Glutamatergic neuron (in vitro differentiated cells): ENCODE results near the gene SAT2. TPM values are rescaled to one million over a fixed set of nuclear protein-coding genes. Genes with fewer than 3 reads are reported as not detected.

ENCODE experiments used
- DNase-seq: peaks from one replicate; pipeline ENCODE4 v3.0.0; 2022
- H3K27ac Mint-ChIP-seq: one replicate; pipeline ENCODE4 v1.8.0; 2020; ENCODE audit warnings: mild to moderate bottlenecking, mixed read lengths, inconsistent platforms; ENCODE audit not compliant: unreplicated experiment
- H3K27me3 Mint-ChIP-seq: one replicate; pipeline ENCODE4 v1.8.0; 2020; ENCODE audit warnings: mild to moderate bottlenecking, moderate library complexity, mixed read lengths, inconsistent platforms; ENCODE audit not compliant: unreplicated experiment
- H3K36me3 Mint-ChIP-seq: one replicate; pipeline ENCODE4 v1.8.0; 2020; ENCODE audit warnings: mild to moderate bottlenecking, mixed read lengths, inconsistent platforms; ENCODE audit not compliant: unreplicated experiment
- H3K4me1 Mint-ChIP-seq: one replicate; pipeline ENCODE4 v1.8.0; 2020; ENCODE audit warnings: mild to moderate bottlenecking, low read depth, mixed read lengths, inconsistent platforms; ENCODE audit not compliant: unreplicated experiment
- H3K4me3 Mint-ChIP-seq: one replicate; pipeline ENCODE4 v1.8.0; 2020; ENCODE audit warnings: mild to moderate bottlenecking, mixed read lengths, inconsistent platforms; ENCODE audit not compliant: unreplicated experiment
- H3K9me3 Mint-ChIP-seq: one replicate; pipeline ENCODE4 v1.8.0; 2020; ENCODE audit warnings: mild to moderate bottlenecking, moderate library complexity, mixed read lengths, inconsistent platforms; ENCODE audit not compliant: unreplicated experiment
- total RNA-seq: library from RNA; stranded (reverse); fragmentation: NEBNext Ultra II Directional; extraction: Animal tissue kit (Norgen Biotek cat#: 25700); gene quantifications from one replicate; pipeline ENCODE4 v1.2.1, GENCODE V29; 2021; ENCODE audit not compliant: unreplicated experiment
- TF ChIP-seq, protein P1 (sequence below): fragments of 200-600 bp; sonication (generic); IDR thresholded peaks from one replicate; pipeline ENCODE4 v1.5.0; 2021; ENCODE audit not compliant: partially characterized antibody, unreplicated experiment

Gene SAT2
- total RNA-seq, 1 donor from 2014 or later, result 97.3 TPM

DNA sequence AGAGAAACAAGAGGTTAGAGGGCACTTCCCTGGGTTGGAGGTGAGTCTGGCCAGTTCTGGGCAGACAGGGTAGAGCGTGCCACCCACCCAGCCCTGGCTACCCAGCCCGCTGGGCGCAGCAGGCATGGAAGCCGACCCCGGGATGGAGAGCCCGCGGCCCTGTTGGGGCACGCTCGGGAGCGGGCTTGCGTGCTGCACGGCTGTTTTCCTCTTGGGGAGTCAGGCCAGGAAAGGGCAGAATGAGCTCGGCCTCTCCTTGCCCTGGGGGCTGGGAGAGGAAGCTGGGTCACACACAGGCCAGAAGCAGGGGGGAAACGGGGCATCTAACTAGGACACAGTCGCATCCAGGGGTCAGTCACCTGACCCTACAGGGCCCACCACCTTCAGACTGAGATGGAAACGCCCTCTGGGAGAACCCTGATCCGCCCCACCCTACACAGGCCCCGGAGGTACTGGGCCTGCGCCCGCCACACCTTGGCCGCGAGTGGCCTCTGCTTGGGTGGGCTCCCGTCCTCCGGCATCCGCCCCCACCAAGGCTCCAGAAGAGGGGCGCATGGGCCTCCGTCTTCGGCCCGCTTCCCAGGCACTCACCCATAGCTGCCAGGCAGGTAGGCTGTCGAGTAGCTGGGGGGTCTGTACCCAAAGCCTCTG, 38.9 kb downstream of the SAT2 start:
- Mint-ChIP-seq H3K4me1 (peaks cover 8% of the 10 kb centered on the region), H3K4me3 (no peak overlapping the region), H3K9me3 (peaks cover 11% of the 10 kb centered on the region), H3K27ac (no peak overlapping the region), H3K27me3 (peaks cover 13% of the 10 kb centered on the region), H3K36me3 (no peaks in the 10 kb centered on the region)
- TF ChIP-seq, protein P1, sequence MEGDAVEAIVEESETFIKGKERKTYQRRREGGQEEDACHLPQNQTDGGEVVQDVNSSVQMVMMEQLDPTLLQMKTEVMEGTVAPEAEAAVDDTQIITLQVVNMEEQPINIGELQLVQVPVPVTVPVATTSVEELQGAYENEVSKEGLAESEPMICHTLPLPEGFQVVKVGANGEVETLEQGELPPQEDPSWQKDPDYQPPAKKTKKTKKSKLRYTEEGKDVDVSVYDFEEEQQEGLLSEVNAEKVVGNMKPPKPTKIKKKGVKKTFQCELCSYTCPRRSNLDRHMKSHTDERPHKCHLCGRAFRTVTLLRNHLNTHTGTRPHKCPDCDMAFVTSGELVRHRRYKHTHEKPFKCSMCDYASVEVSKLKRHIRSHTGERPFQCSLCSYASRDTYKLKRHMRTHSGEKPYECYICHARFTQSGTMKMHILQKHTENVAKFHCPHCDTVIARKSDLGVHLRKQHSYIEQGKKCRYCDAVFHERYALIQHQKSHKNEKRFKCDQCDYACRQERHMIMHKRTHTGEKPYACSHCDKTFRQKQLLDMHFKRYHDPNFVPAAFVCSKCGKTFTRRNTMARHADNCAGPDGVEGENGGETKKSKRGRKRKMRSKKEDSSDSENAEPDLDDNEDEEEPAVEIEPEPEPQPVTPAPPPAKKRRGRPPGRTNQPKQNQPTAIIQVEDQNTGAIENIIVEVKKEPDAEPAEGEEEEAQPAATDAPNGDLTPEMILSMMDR, result no peak
- DNase-seq, result no peak

DNA sequence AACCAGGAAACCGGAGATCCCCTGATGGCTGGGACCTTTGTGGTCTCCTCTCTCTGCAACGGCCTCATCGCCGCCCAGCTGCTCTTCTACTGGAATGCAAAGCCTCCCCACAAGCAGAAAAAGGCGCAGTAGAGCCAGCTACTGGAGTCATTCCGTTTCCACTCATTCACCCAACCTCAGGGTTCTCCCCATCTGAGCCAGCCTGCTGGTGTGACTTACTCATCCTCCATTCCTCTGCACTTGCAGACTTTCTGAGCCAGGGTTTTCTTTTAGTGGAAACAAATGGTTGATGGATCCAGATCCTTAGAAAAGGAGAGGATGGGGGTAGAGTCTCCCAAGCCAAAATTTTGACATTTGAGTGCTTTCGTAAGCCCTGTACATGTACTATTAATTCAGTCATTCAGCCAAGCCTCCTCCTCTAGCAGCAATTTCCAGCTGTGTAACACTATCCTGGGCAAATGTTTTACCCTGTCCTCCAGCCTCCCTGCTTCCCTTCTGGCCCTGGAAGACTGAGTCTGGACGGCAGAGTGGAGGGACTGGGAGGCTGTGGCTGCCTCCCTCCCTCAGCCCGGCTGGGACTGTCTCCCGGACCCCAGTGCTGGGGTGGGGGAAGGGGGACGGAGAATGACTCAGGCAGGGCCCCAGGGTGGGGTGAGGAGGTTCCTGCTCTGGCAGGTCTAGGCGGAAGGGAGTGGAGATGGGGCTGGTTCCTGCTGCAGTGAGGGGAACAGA, 40.0 kb downstream of the SAT2 start:
- Mint-ChIP-seq H3K9me3 (peaks cover 15% of the 10 kb centered on the region), H3K27me3 (peaks cover 11% of the 10 kb centered on the region), H3K4me1 (peaks cover 2% of the 10 kb centered on the region), H3K36me3 (no peaks in the 10 kb centered on the region), H3K4me3 (no peak overlapping the region), H3K27ac (no peak overlapping the region)
- TF ChIP-seq, protein P1, result no peak
- DNase-seq, result no peak

DNA sequence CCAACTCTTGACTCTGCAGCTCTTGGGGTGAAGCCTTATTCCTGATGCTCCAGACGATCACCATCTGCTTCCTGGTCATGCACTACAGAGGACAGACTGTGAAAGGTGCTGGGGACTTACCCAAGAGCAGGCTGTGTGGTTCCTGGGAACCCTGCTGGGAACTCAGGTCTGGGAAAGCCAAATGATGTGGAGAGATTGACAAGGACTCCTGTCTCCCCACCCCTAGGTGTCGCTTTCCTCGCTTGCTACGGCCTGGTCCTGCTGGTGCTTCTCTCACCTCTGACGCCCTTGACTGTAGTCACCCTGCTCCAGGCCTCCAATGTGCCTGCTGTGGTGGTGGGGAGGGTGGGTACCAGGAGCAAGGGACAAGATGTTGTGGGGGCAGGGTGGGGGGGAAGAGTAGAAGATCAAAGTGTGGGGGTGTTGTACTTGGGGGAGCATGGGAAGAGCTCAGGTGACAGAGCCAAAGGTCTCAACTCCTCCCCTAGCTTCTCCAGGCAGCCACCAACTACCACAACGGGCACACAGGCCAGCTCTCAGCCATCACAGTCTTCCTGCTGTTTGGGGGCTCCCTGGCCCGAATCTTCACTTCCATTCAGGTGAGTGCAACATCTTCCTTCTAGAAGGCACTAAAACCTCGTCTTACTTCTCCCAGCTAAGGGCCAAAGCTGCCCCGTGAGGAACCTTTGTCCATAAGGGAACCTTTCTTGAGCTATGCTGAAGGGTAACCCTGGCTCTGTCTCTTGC, 40.8 kb downstream of the SAT2 start:
- H3K4me1 Mint-ChIP-seq, result peaks cover 9% of the 10 kb centered on the region
- no peaks in the 10 kb centered on the region for H3K36me3 Mint-ChIP-seq
- H3K4me3 Mint-ChIP-seq, result no peak overlapping the region
- TF ChIP-seq, protein P1, result no peak
- H3K27me3 Mint-ChIP-seq, result peaks cover 11% of the 10 kb centered on the region
- H3K27ac Mint-ChIP-seq, result no peak overlapping the region
- H3K9me3 Mint-ChIP-seq, result peaks cover 15% of the 10 kb centered on the region
- no peak for DNase-seq

DNA sequence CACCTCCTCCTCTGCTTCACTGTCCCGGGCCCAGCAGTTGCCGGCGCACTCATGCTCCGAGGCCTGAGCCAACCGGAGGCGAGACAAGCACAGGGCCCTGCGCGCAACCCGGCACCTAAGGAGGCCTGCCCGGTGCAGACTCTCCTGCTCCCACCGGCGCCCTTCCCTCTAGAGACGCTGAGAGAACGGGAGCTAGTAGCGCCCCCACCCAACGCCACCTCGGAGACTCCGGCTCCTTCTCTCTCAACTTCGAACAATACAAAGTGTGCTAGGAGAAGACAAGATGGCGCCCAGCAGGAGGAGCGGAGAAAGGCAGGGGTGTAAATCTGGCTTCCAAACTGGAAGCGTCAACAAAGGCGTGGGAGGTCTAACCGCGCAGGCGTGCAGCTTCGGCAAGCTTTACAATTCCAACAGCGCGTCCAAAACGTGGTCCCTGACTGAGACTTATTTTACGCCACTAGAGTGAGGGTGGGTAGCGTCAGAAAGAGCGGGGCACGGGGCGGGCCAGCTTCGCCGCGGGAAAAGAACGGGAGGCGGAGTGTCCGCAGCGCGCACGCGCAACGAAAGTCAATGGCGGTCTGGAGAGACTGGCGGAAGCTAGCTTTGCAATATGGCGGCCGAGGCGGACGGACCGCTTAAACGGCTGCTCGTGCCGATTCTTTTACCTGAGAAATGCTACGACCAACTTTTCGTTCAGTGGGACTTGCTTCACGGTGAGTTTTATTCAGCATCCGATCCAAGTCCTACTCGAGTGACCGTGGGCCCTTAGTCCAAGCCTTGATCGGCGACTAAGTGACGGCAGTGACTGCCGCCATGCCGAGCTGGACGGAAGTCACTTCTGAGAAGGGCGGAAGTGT, 44.1 kb downstream of the SAT2 start, which contains the start of gene MPDU1:
Gene MPDU1 (plus strand): TSS at position 600 of the 857 bp plus-strand sequence. CDS start 11 bp downstream, at position 611.
- Mint-ChIP-seq H3K36me3 (no peaks in the 10 kb centered on the region), H3K9me3 (peaks cover 21% of the 10 kb centered on the region), H3K27me3 (peaks cover 14% of the 10 kb centered on the region), H3K27ac (peak within 1 kb of the TSS; percentile 100), H3K4me3 (peak within 1 kb of the TSS; percentile 99), H3K4me1 (peaks cover 11% of the 10 kb centered on the region)
- DNase-seq, result peak; percentile 96
- TF ChIP-seq, protein P1, result no peak
